Stimulated activated CD8-positive, alpha-beta memory T cell treated with anti-CD3 and anti-CD28 coated beads, Interleukin-4, amount 100 ng/mL, for 4 hours (primary cell): ENCODE data around the gene RERE.

Experiments
- DNase-seq, 2 donors: peaks; one replicate each; pipeline ENCODE4 v3.0.0-alpha.2; 2020; ENCODE audit warnings: low read depth in 2 of 2, low spot score in 1 of 2

The RERE gene

DNA sequence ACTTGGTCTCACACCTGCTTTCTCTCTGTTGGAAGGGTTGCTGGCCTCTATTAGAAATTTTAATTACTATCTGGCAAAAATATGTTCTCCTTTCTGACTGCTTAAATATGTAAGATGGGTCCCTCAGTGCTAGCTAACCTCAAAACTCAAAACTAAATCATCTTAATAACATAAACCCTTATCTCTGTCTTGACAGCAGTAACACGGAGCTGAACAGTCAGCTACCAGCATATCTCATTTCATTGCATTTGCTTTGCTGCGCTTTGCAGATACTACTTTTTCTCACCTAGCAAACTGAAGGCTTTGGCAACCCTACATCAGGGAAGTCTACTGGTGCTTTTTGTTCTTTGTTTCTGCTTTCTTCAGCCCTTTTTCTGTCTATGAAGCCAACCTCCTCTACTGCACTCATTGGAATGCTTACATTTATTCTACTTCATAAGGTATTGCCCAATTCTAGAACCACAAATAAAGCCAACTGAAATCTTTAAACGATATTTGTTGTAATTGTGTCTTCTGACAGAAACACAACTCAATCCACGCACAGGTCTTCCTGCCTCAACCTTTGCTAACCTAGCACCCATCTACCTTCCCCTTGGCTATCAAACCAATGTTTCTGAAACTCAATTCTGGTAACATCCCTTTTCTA is 95.6 kb downstream of the RERE start:
- no peak for DNase-seq

DNA sequence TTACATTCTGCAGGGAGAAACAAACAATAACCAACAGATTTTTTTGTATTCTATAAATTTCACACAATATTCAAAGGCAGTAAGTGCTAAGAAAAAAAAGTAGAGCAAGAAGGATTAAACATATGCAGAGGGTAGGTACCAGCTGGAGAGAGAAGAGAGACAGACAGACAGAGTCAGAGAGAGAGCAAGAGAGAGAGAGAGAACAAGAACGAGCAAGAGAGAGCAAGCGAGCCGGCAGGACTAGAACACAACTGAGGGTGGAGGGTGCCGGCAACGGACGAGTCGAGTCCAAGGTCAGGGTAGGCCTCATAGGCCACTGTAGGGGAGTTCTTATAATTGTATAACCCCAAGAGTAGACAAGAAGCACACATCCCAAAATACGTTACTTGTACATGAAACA is 97.1 kb downstream of the RERE start:
- no peak for DNase-seq

GRCh38 chr1:8718850-8719361 is 98.5 kb downstream of the RERE start:
- DNase-seq = no peak

GRCh38 chr1:8717148-8717547 is 100.3 kb downstream of the RERE start:
- DNase-seq = no peak

GRCh38 chr1:8716238-8716637 is 101.2 kb downstream of the RERE start:
- DNase-seq = no peak

DNA sequence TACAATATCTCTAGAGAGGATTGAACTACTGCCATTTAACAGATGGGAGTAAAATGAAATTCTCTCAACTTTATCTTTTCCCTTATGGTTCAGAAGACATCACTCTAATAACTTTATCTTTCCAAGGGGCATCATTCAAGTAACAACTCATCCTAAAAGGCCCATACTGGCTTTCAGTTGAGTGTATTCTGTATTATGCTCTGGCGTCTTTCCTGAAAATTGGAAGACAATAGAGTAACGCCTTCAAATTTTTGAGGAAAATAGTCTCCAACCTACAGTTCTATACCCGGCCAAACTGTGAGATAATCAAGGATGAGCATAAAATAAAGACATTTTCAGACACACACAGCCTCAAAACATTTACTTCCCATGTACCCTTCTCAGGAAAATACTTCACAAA is 103.3 kb downstream of the RERE start:
- no peak for DNase-seq

DNA sequence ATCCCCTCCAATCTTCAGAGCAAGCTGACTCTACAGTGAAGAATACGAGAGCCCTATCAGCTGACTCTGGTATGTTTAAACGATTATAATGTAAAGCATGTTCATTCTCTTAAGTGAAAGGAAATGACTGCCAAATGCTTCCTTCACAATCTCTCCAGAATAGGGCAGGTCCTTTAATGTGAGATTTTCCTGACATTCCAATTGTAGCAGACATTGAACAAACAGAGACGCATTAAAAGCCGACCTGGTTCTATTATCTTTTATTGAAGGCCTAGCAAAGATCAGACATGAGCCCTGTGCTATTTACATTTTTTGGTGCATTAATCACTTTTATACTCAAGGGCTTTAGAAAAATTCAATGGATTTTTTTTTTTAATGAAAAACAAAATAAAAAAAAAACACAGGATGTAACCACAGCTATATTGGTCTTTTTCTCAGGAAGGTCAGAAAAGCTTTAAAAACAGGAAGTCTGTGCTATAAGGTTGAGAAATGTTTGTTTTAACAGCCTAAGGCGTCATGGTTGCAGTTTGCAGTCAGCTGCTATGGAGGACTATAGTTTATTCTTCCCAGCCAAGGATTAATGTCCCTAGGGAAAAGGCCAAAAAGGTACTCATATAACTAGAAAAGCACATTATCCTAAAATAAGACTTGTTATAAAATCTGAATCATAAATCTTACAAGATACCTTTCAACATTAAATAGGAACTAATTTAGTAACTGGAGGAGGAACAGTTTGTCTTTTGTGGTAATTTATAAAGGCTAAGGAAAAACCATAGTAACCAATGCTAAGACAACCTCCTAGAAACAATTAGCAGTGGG is 104.8 kb downstream of the RERE start:
- no peak for DNase-seq

GRCh38 chr1:8711873-8712412 is 105.5 kb downstream of the RERE start:
- no peak for DNase-seq

DNA sequence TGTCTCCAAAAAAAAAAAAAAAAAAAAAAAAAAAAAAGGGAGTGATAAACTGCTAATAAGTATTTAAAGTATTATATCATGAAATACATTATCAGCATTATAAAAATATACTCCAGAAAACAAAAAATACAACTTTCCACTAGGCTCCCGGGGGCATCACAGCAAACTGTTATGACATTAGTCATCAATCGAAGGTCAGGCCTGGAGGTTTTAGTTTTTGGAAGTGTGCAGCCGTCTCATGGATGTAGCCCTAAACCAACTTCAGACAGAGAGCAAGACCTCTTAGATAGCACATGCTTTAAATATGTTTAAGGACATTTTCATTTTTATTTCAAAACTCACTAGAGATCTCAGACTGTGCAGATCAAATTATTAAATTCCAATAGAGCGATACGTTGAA is 106.3 kb downstream of the RERE start:
- DNase-seq = no peak

DNA sequence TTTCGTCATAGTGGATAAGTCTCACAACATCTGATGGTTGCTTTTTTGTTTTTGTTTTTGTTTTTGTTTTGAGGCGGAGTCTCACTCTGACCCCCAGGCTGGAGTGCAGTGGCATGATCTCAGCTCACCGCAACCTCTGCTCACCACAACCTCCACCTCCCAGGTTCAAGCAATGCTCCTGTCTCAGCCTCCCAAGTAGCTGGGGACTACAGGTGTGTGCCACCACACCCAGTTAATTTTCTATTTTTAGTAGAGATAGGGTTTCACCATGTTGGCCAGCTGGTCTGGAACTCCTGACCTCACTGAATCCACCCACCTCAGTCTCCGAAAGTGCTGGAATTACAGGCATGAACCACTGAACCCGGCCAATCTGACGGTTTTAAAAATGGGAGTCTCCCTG is 109.2 kb downstream of the RERE start:
- DNase-seq = no peak

- DNase-seq = no peak
Observed at GRCh38 chr1:8706995-8707396, 110.4 kb downstream of the RERE start.

DNA sequence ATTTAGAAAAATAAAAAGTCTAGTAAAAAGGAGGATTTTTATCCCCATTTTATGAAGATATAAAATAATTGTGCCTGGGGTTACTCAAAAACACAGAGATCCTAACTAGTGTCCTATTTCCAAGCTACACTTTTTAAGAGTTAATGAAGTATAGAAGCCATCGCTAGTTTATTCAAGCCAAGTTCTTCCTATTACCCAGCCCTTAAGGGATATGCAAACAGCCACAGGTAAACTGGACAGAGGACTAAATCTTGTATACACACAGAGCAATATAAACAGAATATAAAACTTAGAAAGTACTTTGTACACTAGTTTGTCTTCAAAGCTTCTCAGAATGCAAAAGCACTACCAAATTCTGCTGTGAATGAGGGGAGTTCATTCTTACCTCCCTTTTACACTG is 111.1 kb downstream of the RERE start:
- no peak for DNase-seq

GRCh38 chr1:8704866-8705506 is 112.5 kb downstream of the RERE start:
- DNase-seq = no peak

DNA sequence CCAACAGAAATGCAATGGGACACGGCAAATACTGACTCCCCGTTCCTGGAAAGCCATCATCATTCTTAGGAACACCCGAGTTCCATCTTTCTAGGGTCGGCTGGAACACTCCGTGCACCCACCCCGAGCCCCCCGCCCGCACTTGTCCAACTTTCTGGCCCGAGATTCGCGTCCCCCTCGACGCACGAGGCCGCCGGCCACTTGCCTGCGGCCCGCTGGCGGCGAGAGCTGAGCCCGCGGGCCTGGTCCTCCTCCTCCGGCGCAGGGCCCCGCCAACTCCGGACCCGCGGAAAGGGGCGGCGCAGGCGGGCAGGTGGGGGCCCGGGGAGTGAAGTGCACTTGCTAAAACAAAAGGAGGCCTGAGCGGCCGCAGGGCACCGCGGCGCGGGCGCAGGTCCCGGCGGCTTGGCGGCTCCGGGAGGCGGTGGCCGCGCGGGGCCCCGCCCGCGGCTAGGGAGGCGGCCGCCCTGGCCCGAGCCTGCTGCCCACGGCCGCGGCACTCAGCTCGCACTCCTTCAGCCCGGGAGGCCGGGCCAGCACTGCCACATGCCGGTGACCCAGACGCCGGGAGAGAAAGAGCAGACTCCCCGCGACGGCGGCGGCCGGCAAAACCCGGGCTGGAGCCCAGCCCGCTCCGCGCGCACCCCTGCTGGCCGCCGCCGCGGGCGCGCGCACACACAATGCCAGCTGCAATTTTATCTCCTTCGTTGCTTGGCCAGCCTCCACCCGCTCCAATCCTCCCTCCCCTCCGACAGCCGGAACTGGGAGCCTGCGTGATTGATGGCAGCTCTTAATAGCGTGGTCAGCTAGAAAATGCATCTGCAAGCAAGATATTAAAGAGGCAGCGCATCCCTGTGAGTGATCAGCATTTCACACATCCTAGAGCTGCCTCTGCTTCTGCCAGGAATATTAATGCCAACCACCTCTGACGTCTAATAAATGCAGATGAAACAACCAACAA is 114.3 kb downstream of the RERE start:
- DNase-seq = peak in 1 of 2 donors; percentile 11

GRCh38 chr1:8702472-8702849 is 115.0 kb downstream of the RERE start:
- DNase-seq = no peak

GRCh38 chr1:8701794-8702471 is 115.5 kb downstream of the RERE start:
- DNase-seq = no peak

- DNase-seq = no peak
Observed at GRCh38 chr1:8699679-8700078, 117.8 kb downstream of the RERE start.

GRCh38 chr1:8698937-8699447 is 118.4 kb downstream of the RERE start:
- no peak for DNase-seq

GRCh38 chr1:8698012-8698630 is 119.3 kb downstream of the RERE start:
- DNase-seq = no peak
